K562 (cell line): ENCODE measurements around the gene GBA2. TPM values are rescaled to one million over a fixed set of nuclear protein-coding genes. Genes with fewer than 3 reads are reported as not detected.

Source experiments
- ATAC-seq: fragments of 200-7000 bp; cut with Tn5 transposase; 3 replicates; pipeline ENCODE4 v1.9.1; 2020; ENCODE audit warnings: moderate library complexity
- BruUV-seq: library from RNA; stranded (reverse); fragments of 400-500 nt; replicated peaks from 2 replicates; lab custom pipeline; 2021; lab: Mats Ljungman, UMichigan
- CTCF ChIA-PET: fragments of 300-600 bp; formaldehyde crosslinking; extraction: SDS; loops from one replicate; lab custom pipeline; 2021; ENCODE audit warnings: low intra/inter-chr PET ratio; lab: Yijun Ruan, JAX
- POLR2A ChIA-PET: fragments of 300-600, 350-650 bp; sonication (Branson Sonifier 250); formaldehyde crosslinking; extraction: SDS; loops from one replicate; lab custom pipeline; 2021; ENCODE audit warnings: antibody characterized with exemption, inconsistent platforms; lab: Yijun Ruan, JAX
- DNase-seq, 4 experiments: peaks; one replicate each; pipeline versions ENCODE4 v3.0.0 to v3.0.0-alpha.2; 2011 to 2018; ENCODE audit warnings: low spot score in 3 of 4, mixed read lengths in 3 of 4; ENCODE audit errors: extremely low read depth in 1 of 4
- FAIRE-seq: peaks from 2 replicates; lab custom pipeline; 2011; peaks lifted over from hg19 to GRCh38; lab: Jason Lieb, UNC
- H2AFZ ChIP-seq: 2 replicates; pipeline ENCODE4 v1.6.0; 2011; ENCODE audit warnings: low read depth, low read length, control low read depth, inconsistent platforms
- H3K27ac ChIP-seq: fragments of 200-600 bp; 3 replicates; pipeline ENCODE4 v1.8.0; 2011; ENCODE audit warnings: low read depth, mild to moderate bottlenecking, control low read depth, inconsistent platforms, low read length, moderate library complexity, mixed read lengths; ENCODE audit errors: extremely low read depth
- H3K27me3 ChIP-seq, 2 experiments: fragments of 300-600 bp in 1 of 2; 2 replicates in 1 of 2; 3 replicates in 1 of 2; pipeline versions ENCODE4 v1.6.0 to v1.8.0; 2011; ENCODE audit warnings: inconsistent platforms in 2 of 2, low read length in 2 of 2, mild to moderate bottlenecking in 1 of 2, mixed read lengths in 1 of 2, moderate library complexity in 1 of 2; ENCODE audit not compliant: control insufficient read depth in 2 of 2, insufficient read depth in 2 of 2
- H3K36me3 ChIP-seq: fragments of 300-600 bp; 3 replicates; pipeline ENCODE4 v1.8.0; 2011; ENCODE audit warnings: mild to moderate bottlenecking, low read length, inconsistent platforms; ENCODE audit not compliant: control insufficient read depth, insufficient read depth
- H3K4me1 ChIP-seq, 2 experiments: fragments of 200-600 bp in 1 of 2; replicated peaks in 1 of 2; 2 replicates in 1 of 2; 3 replicates in 1 of 2; pipeline versions ENCODE4 v1.5.1 to v1.8.0; 2011; ENCODE audit warnings: inconsistent platforms in 2 of 2, low read length in 2 of 2, mild to moderate bottlenecking in 1 of 2, mixed read lengths in 1 of 2, moderate library complexity in 1 of 2; ENCODE audit not compliant: control insufficient read depth in 2 of 2, insufficient read depth in 2 of 2
- H3K4me2 ChIP-seq: 2 replicates; pipeline ENCODE4 v1.6.1; 2011; ENCODE audit warnings: low read length, control low read depth, inconsistent platforms, mixed read lengths; ENCODE audit not compliant: insufficient read depth
- H3K4me3 ChIP-seq: fragments of 200-600 bp; sonication (generic), shearing (Covaris generic); 2 replicates; pipeline ENCODE4 v1.5.1; 2016; ENCODE audit warnings: control low read depth, inconsistent platforms
- H3K79me2 ChIP-seq: fragments of 200-600 bp; 3 replicates; pipeline ENCODE4 v1.8.0; 2011; ENCODE audit warnings: low read length, inconsistent platforms; ENCODE audit not compliant: control insufficient read depth, insufficient read depth
- H3K9ac ChIP-seq, 2 experiments: 2 replicates each; pipeline versions ENCODE4 v1.6.0 to v1.6.1; 2011; ENCODE audit warnings: low read depth in 2 of 2, low read length in 2 of 2, control low read depth in 1 of 2, inconsistent platforms in 1 of 2, mild to moderate bottlenecking in 1 of 2, mixed read lengths in 1 of 2; ENCODE audit not compliant: insufficient read depth in 1 of 2
- H3K9me1 ChIP-seq: one replicate; pipeline ENCODE4 v1.6.0; 2011; ENCODE audit warnings: inconsistent platforms, mild to moderate bottlenecking, low read length, moderate library complexity; ENCODE audit not compliant: control insufficient read depth, insufficient read depth
- H3K9me3 ChIP-seq: replicated peaks from 2 replicates; pipeline ENCODE4 v1.5.1; 2011; ENCODE audit warnings: low read depth, low read length, inconsistent platforms; ENCODE audit not compliant: control insufficient read depth, insufficient read depth
- H4K20me1 ChIP-seq: replicated peaks from 2 replicates; pipeline ENCODE4 v1.6.1; 2011; ENCODE audit warnings: low read length, inconsistent platforms, mixed read lengths; ENCODE audit not compliant: control insufficient read depth, insufficient read depth
- ADNP ChIP-seq: fragments of 200-800 bp; sonication (Bioruptor generic); IDR thresholded peaks from 2 replicates; pipeline ENCODE4 v1.6.1; 2016; ENCODE audit warnings: missing genetic modification characterization, missing compliant biosample characterization
- ATF3 ChIP-seq, 2 experiments: fragments of 450-650 bp in 1 of 2; sonication (generic) in 1 of 2; formaldehyde crosslinking in 1 of 2; IDR thresholded peaks in 1 of 2; conservative IDR thresholded peaks in 1 of 2; 2 replicates each; pipeline versions ENCODE4 v1.6.1 to v1.8.1; 2016 to 2023; ENCODE audit warnings: mild to moderate bottlenecking in 2 of 2, moderate library complexity in 2 of 2, inconsistent platforms in 1 of 2, missing genetic modification reagents in 1 of 2
- CXXC5 ChIP-seq: fragments of 250-450 bp; sonication (Bioruptor Pico); IDR thresholded peaks from 2 replicates; pipeline ENCODE4 v1.8.0; 2022; ENCODE audit warnings: inconsistent platforms, mild to moderate bottlenecking, moderate library complexity
- EGR1 ChIP-seq: fragments of 450-650 bp; conservative IDR thresholded peaks from 2 replicates; pipeline ENCODE4 v1.6.1; 2017; ENCODE audit warnings: mild to moderate bottlenecking
- FOSL1 ChIP-seq: fragments of 200-800 bp; sonication (Bioruptor generic); conservative IDR thresholded peaks from 2 replicates; pipeline ENCODE4 v1.6.1; 2016; ENCODE audit warnings: missing genetic modification characterization, missing compliant biosample characterization
- HCFC1 ChIP-seq: IDR thresholded peaks from 2 replicates; pipeline ENCODE4 v1.6.1; 2012; ENCODE audit warnings: low read depth, low read length, improper control_type of control experiment
- JUND ChIP-seq, 2 experiments: IDR thresholded peaks; 2 replicates in 1 of 2; 3 replicates in 1 of 2; pipeline ENCODE4 v1.6.1; 2011; ENCODE audit warnings: borderline replicate concordance in 2 of 2, low read depth in 2 of 2, low read length in 2 of 2, improper control_type of control experiment in 1 of 2, missing biosample characterization in 1 of 2, missing genetic modification characterization in 1 of 2, missing genetic modification reagents in 1 of 2
- NKRF ChIP-seq: fragments of 450-650 bp; IDR thresholded peaks from 2 replicates; pipeline ENCODE4 v1.6.1; 2016; ENCODE audit warnings: borderline replicate concordance
- NR2C2 ChIP-seq, 2 experiments: fragments of 200-800 bp in 1 of 2; sonication (Bioruptor generic) in 1 of 2; sonication (generic) in 1 of 2; formaldehyde crosslinking in 1 of 2; IDR thresholded peaks; 2 replicates each; pipeline versions ENCODE4 v1.6.1 to v1.8.0; 2016 to 2022; ENCODE audit warnings: mild to moderate bottlenecking in 1 of 2, missing compliant biosample characterization in 1 of 2, missing genetic modification characterization in 1 of 2, missing genetic modification reagents in 1 of 2
- POU5F1 ChIP-seq: fragments of 150-350 bp; IDR thresholded peaks from 2 replicates; pipeline ENCODE4 v1.6.1; 2014; ENCODE audit warnings: borderline replicate concordance, low read length, low read depth, mild to moderate bottlenecking; ENCODE audit not compliant: partially characterized antibody
- RBFOX2 ChIP-seq: fragments of 200-400 bp; formaldehyde crosslinking; IDR thresholded peaks from 2 replicates; pipeline ENCODE4 v1.6.1; 2017; ENCODE audit warnings: low read depth, mild to moderate bottlenecking, low read length, moderate library complexity
- THRAP3 ChIP-seq: fragments of 450-650 bp; IDR thresholded peaks from 2 replicates; pipeline ENCODE4 v1.6.1; 2016; ENCODE audit warnings: mild to moderate bottlenecking, inconsistent platforms, borderline replicate concordance
- ZBTB12 ChIP-seq: fragments of 250-450 bp; sonication (Bioruptor Pico); IDR thresholded peaks from 2 replicates; pipeline ENCODE4 v1.4.0; 2020
- WGBS: fragments of 100-300 bp; shearing (Covaris generic); methylation state at CpG from one replicate; pipeline ENCODE4 v1.1.6; 2016; ENCODE audit warnings: low coverage, mixed read lengths; ENCODE audit not compliant: insufficient coverage; ENCODE audit errors: missing lambda C conversion rate; 5-methylcytosine and 5-hydroxymethylcytosine counted together
- in situ Hi-C: fragments of 300-500 bp; cut with MboI; formaldehyde crosslinking; loops from 4 replicates; pipeline ENCODE4 v1.15.0; 2018; ENCODE audit warnings: inconsistent platforms, mixed read lengths
- intact Hi-C: fragments of 100-400 bp; cut with micrococcal nuclease; formaldehyde crosslinking; loops from 2 replicates; pipeline ENCODE4 v1.14.2; 2022
- polyA plus RNA-seq, 8 experiments: library from polyadenylated mRNA; depleted of rRNA in 4 of 8; stranded (reverse) in 5 of 8; unstranded in 3 of 8; fragments of >200 nt; fragmentation: Nextera tagmentation in 2 of 8; fragmentation: Illumina TruSeq in 1 of 8; extraction: Ambion mirVana in 2 of 8; extraction: Trizol in 1 of 8; gene quantifications; 2 replicates each; pipeline versions ENCODE4 v1.2.1 to v1.2.3, GENCODE V29; 2011 to 2014; ENCODE audit warnings: inconsistent platforms in 1 of 8, missing spikeins in 1 of 8
- total RNA-seq, 7 experiments: library from RNA; depleted of rRNA in 6 of 7; stranded (reverse); fragments of >200 nt in 6 of 7; fragmentation: Illumina TruSeq in 2 of 7; extraction: Trizol in 2 of 7; gene quantifications; 2 replicates each; pipeline versions ENCODE4 v1.2.1 to v1.2.3, GENCODE V29; 2011 to 2021; ENCODE audit warnings: low replicate concordance in 1 of 7

GBA2 gene
- total and polyA plus RNA-seq, 9 of the 15 experiments (the other 6 are each of a cell fraction or from before 2014, with no cell fraction given): 14.1 to 60.4 (median 32.1) TPM

- Histone ChIP-seq H2AFZ (no peak overlapping the region), H3K27ac (no peak overlapping the region), H3K4me1 (peaks cover 12 to 23% of the 10 kb centered on the region in 2 experiments; a peak in 4 of 5 replicates), H3K79me2 (no peaks in the 10 kb centered on the region), H3K9me3 (no peaks in the 10 kb centered on the region), H3K9me1 (no peaks in the 10 kb centered on the region), H3K27me3 (no peaks in the 10 kb centered on the region), H3K4me2 (no peak overlapping the region), H3K4me3 (no peak overlapping the region), H4K20me1 (no peaks in the 10 kb centered on the region), H3K36me3 (peaks cover 4% of the 10 kb centered on the region; the same call in 2 of the 3 replicates), H3K9ac (peak overlapping the region in 1 of 2 experiments; percentile 26; a peak in 2 of 4 replicates)
- intact Hi-C loops: no loop called here
- TF ChIP-seq ZBTB12 (CRISPR knock-in tag) (no peak), CXXC5 (CRISPR knock-in tag) (no peak), RBFOX2 (no peak), JUND (IDR thresholded peaks at IDR 0.05; ENCODE audit: borderline replicate concordance, low read depth, low read length) (peak; percentile 40; the same call in 1 of the 2 replicates), JUND (tag; IDR thresholded peaks at IDR 0.05; ENCODE audit: borderline replicate concordance, low read depth, low read length) (no peak), POU5F1 (no peak), NKRF (no peak), HCFC1 (no peak), ATF3 (IDR thresholded peaks at IDR 0.05) (peak; percentile 44; the same call in 1 of the 2 replicates), ATF3 (CRISPR knock-in tag; conservative IDR thresholded peaks at IDR 0.05) (no peak), NR2C2 (CRISPR knock-in tag; IDR thresholded peaks at IDR 0.05) (no peak), NR2C2 (tag; IDR thresholded peaks at IDR 0.05) (no peak), THRAP3 (no peak), ADNP (tag) (no peak), FOSL1 (tag) (0 out of 2 replicates have a peak, but pooled peaks have one; percentile 19), EGR1 (peak; percentile 78)
- 82% methylated on average over 11 of the region's 12 CpGs for WGBS
- ATAC-seq (no peak), FAIRE-seq (peak; percentile 44), DNase-seq (no peak)
- ChIA-PET POLR2A (interaction anchor here (0.6 to 1.0 kb wide), 5 partner anchors 12 to 38 kb away, joined by 3 read pairs; no protein-coding TSS in a partner anchor), CTCF (no interaction called here)
- in situ Hi-C loops: no loop called here
- no TSS peak for BruUV-seq
These were observed 60.2 kb downstream of the GBA2 start for GRCh38 chr9:35688558-35689541.
